ENCODE data around the gene TIGD4. TPM values are rescaled to one million over a fixed set of nuclear protein-coding genes. Genes with fewer than 3 reads are reported as not detected.

TIGD4 gene
- total and polyA plus RNA-seq, 8 donors, result 0.38 to 2.0 (median 1.4) TPM

DNA sequence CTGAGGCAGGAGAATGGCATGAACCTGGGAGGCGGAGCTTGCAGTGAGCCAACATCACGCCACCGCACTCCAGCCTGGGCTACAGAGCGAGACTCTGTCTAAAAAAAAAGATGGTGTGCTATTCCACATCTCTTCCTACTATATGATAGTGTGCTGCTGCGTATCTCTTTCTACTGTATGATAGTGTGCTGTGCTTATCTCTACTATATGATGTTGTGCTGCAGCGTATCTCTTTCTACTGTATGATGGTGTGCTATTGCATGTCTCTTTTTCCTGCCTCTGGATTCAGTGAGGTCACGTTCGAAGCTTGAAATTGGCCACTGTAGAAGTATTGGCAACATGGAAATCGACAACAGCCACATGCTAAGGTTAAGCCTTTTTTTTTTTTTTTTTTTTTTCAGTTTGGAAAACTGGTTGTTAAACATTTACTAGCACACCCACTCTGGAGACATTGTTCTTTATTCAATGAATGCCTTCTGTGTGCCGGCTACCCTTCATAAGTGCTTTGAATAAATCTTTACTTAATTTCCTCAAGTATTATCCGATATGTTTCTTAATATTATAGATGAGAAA is 31.3 kb upstream of the TIGD4 start:
- ATAC-seq (peak; percentile 40), DNase-seq (no peak)
- Histone ChIP-seq H3K4me1 (peaks cover 5 to 17% of the 10 kb centered on the region in 2 donors), H3K4me3 (no peak overlapping the region), H3K9me3 (peaks cover 0 to 10% of the 10 kb centered on the region in 2 donors), H3K36me3 (no peaks in the 10 kb centered on the region), H3K27me3 (no peaks in the 10 kb centered on the region), H3K27ac (no peak overlapping the region)
- TF ChIP-seq, protein P1, sequence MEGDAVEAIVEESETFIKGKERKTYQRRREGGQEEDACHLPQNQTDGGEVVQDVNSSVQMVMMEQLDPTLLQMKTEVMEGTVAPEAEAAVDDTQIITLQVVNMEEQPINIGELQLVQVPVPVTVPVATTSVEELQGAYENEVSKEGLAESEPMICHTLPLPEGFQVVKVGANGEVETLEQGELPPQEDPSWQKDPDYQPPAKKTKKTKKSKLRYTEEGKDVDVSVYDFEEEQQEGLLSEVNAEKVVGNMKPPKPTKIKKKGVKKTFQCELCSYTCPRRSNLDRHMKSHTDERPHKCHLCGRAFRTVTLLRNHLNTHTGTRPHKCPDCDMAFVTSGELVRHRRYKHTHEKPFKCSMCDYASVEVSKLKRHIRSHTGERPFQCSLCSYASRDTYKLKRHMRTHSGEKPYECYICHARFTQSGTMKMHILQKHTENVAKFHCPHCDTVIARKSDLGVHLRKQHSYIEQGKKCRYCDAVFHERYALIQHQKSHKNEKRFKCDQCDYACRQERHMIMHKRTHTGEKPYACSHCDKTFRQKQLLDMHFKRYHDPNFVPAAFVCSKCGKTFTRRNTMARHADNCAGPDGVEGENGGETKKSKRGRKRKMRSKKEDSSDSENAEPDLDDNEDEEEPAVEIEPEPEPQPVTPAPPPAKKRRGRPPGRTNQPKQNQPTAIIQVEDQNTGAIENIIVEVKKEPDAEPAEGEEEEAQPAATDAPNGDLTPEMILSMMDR (IDR thresholded peaks at IDR 0.05), result no peak
- intact Hi-C loops (cut with DNase I), result no loop called here

- peaks cover 0 to 3% of the 10 kb centered on the region in 2 donors for H3K9me3 ChIP-seq
- no peak overlapping the region for H3K4me3 ChIP-seq
- H3K4me1 ChIP-seq, result peaks cover 6 to 9% of the 10 kb centered on the region in 2 donors
- TF ChIP-seq, protein P1 (IDR thresholded peaks at IDR 0.05), result no peak
- no peak for DNase-seq
- H3K27me3 ChIP-seq, result no peaks in the 10 kb centered on the region
- no peak for ATAC-seq
- no peak overlapping the region for H3K27ac ChIP-seq
- no peaks in the 10 kb centered on the region for H3K36me3 ChIP-seq
- intact Hi-C loops (cut with DNase I), result no loop called here
Measured at GRCh38 chr4:152808670-152809069, 29.1 kb upstream of the TIGD4 start.

GRCh38 chr4:152807294-152807829 is 27.8 kb upstream of the TIGD4 start:
- ATAC-seq, result no peak
- intact Hi-C loops (cut with DNase I), result no loop called here
- no peaks in the 10 kb centered on the region for H3K27me3 ChIP-seq
- no peak overlapping the region for H3K4me3 ChIP-seq
- H3K36me3 ChIP-seq, result no peaks in the 10 kb centered on the region
- no peaks in the 10 kb centered on the region for H3K9me3 ChIP-seq
- H3K4me1 ChIP-seq, result peaks cover 6 to 9% of the 10 kb centered on the region in 2 donors
- no peak overlapping the region for H3K27ac ChIP-seq
- DNase-seq, result no peak
- TF ChIP-seq, protein P1 (IDR thresholded peaks at IDR 0.05), result no peak

DNA sequence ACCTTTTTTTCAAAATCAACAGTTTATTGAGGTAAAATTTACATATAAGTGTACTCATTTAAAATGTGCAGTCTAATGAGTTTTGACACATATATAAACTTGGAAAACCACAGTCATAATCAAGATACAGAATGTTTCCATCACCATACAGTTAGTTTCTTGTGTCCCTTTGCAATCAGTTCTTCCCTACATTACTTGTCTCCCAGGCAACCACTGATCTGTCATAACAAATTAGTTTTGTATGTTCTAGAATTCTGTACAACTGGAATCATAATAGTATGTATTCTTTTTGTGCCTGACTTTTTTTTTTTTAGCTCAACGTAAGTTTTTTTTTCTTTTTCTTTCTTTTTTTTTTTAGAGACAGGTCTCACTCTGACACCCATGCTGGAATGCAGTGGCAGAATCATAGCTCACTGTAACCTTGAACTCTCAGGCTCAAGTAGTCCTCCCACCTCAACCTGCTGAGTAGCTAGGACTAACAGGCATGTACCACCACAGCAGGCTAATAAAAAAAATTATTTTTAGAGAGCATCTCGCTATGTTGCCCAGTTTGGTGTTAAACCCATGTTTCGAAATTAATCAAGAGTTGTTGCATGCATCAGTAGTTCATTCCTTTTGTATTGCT is 27.1 kb upstream of the TIGD4 start:
- TF ChIP-seq, protein P1 (IDR thresholded peaks at IDR 0.05), result no peak
- H3K4me1 ChIP-seq, result peaks cover 6 to 9% of the 10 kb centered on the region in 2 donors
- H3K9me3 ChIP-seq, result no peaks in the 10 kb centered on the region
- ATAC-seq (no peak), DNase-seq (peak in 1 of 4 donors; percentile 10)
- H3K27ac ChIP-seq, result no peak overlapping the region
- no peaks in the 10 kb centered on the region for H3K36me3 ChIP-seq
- no peak overlapping the region for H3K4me3 ChIP-seq
- H3K27me3 ChIP-seq, result no peaks in the 10 kb centered on the region
- intact Hi-C loops (cut with DNase I), result no loop called here

DNA sequence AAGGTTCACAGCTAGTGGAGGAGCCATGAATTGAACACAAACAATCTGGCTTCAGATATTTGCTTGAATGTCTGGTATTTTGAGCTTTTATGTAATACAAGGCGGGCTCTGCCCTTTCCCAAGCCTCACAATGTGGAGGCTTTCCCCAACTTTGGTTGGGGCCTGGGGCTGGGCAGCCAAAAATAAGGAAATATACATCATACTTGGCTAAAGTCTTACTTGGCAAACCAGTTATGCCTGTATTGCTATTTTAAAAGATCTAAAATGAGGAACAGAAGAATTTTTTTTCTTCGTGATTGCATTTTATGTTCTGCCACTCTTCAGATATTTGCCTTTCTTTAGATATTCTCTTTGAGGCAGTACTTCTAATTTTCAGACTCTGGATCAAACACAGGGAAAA is 26.3 kb upstream of the TIGD4 start:
- ATAC-seq, result no peak
- intact Hi-C loops (cut with DNase I), result no loop called here
- H3K4me3 ChIP-seq, result no peak overlapping the region
- peak in 2 of 4 donors; percentile 6 to 33 for DNase-seq
- TF ChIP-seq, protein P1 (IDR thresholded peaks at IDR 0.05), result no peak
- H3K27me3 ChIP-seq, result no peaks in the 10 kb centered on the region
- H3K4me1 ChIP-seq, result peaks cover 6 to 9% of the 10 kb centered on the region in 2 donors
- H3K9me3 ChIP-seq, result no peaks in the 10 kb centered on the region
- no peak overlapping the region for H3K27ac ChIP-seq
- no peaks in the 10 kb centered on the region for H3K36me3 ChIP-seq
